Adipose tissue (tissue), 3 donors: ENCODE results near the gene HMG20B. TPM values are rescaled to one million over a fixed set of nuclear protein-coding genes. Genes with fewer than 3 reads are reported as not detected.
"Not testable (repeated sequence)": the region's sequence is repeated elsewhere in the genome, so short reads cannot be mapped to it uniquely, and the experiment has no call there.

Source experiments
- H3K27ac ChIP-seq: one replicate; pipeline ENCODE4 v1.5.1; 2013; ENCODE audit warnings: low read depth, low read length
- whole genome bisulfite sequencing, 3 donors: extraction: QIAGEN DNeasy Blood & Tissue Kit; methylation state at CpG; one replicate each; pipeline ENCODE4 v1.1.7; 2013; 5-methylcytosine and 5-hydroxymethylcytosine counted together
- polyA plus RNA-seq, 3 donors: library from polyadenylated mRNA; stranded (reverse); fragments of 200-250 nt; gene quantifications; one replicate each; pipeline ENCODE4 v1.2.3, GENCODE V29; 2013
- donor health status: healthy with polysubstance abuse.
- donor health status: Bipolar disorder and iron deficiency.
- donor health status: healthy.

HMG20B gene
- 10 to 100 TPM; 38.6 to 73.8 (median 65.1) TPM for polyA plus RNA-seq

DNA sequence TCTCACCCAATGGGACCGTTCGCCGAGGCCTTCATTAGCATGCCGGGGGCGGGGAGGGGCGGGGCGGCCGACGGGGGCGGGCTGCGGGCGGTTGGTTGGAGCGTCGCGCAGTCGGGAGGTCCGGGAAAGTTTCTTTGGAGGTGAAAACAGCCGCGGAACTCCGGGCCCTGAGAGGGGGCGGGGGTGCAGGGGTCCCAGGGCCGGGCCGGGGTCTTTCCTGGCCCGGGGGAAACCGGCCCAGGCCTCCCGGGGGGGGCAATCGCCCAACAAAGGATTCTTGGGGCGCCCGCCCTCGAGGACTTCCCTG is at the start of gene HMG20B:
Gene HMG20B, plus strand, starts transcription at position 90 of the 307 bp plus-strand sequence. CDS start 366 bp downstream, outside the sequence.
- no peak within 1 kb of the TSS for H3K27ac ChIP-seq
- WGBS, 3 donors: 0 to 2% (median 0%) methylated on average over 23 to 30 of the region's 30 CpGs

GRCh38 chr19:3523361-3524077 is 49.2 kb upstream of the HMG20B start:
- 88 to 95% (median 92%) methylated on average over 21 of the region's 21 CpGs for WGBS, 3 donors
- no peak overlapping the region for H3K27ac ChIP-seq

- 93 to 94% (median 93%) methylated on average over 33 of the region's 33 CpGs for WGBS, 3 donors
- H3K27ac ChIP-seq: no peak overlapping the region
Observed at GRCh38 chr19:3524078-3524842, 48.5 kb upstream of the HMG20B start.

DNA sequence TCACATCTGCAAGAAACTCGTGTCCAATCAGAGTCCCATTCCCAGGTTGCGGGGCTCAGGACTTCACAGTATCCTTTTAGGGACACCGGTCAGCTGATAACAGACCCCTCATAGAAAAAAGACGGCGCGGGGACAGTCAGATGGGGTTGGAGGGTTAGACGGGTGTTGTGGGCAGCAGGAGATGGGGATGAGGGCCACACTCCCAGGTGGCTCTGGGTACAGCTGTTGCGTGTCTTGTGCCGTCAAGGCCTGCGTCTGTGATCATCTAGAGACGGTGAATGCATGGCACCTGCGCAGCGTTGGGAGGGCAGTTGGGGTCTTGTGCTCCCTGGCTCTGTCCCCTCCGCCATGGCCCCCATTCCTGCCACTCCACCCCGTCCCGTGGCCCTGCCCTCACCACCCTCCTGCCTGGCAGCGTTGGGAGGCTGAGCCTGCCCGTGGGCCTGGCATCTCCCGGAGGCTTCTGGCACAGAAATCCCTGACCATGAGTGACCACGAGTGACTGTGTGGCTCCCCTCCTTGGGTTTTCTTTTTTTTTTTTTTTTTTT is 47.8 kb upstream of the HMG20B start:
- 91 to 96% (median 94%) methylated on average over 20 of the region's 20 CpGs for WGBS, 3 donors
- H3K27ac ChIP-seq: no peak overlapping the region

DNA sequence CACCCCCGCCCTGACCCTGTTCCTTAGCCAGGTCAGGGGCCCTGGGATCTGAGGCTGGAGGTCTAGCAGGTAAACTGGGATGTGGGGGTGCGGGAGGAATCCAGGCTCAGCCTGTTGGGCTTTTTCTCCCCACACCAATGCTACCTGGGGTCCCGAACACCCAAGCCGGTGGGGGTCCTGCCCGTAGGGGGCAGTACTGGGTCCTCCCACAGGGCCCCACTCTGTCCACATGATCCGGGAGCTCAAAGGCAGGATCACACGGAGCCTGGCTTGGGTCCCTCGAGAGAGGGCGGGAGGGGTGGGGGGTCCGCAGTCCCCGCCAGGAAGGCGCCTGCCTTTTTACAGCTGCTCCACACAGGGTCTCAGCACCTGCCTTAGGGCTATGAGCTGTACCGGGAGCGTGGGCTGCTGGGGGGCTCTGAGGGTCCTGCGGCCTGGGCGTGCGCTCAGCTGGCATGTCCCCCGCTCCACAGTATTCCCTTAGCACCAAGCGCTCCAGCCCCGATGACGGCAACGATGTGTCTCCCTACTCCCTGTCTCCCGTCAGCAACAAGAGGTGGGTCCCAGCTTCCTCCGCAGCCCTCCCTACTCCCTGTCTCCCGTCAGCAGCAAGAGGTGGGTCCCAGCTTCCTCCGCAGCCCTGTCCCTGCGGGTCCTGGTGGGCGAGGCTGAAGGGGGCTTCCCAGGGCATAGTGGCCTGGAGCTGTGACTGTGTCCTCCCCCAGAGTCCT is 46.1 kb upstream of the HMG20B start:
- H3K27ac ChIP-seq: no peak overlapping the region
- 89 to 96% (median 95%) methylated on average over 28 of the region's 28 CpGs for WGBS, 3 donors

DNA sequence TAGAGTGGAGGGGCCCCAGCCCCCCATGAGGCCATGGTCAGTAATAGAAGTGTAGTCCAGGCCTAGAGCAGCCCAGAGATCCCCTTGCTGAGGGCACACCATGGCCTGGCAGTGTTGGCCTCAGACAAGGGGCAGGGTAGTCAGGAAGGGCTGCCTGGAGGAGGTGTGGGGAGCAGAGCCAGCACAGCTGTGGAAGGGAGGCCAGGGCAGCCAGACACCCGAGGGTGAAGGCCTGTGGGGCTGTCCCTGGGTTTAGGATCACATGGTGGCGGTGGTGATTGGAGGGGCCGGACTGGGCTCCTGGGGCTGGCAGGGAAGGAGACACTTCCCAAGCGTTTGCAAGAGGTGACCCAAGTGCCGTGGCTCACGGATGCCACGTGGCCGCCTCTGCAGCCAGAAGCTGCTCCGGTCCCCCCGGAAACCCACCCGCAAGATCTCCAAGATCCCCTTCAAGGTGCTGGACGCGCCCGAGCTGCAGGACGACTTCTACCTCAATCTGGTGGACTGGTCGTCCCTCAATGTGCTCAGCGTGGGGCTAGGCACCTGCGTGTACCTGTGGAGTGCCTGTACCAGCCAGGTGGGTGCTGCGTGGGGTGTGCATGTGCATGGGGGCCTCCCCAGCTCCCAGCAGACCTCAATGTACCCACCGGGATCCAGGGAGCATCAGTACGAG is 45.4 kb upstream of the HMG20B start:
- H3K27ac ChIP-seq: no peak overlapping the region
- 96 to 97% (median 97%) methylated on average over 21 of the region's 21 CpGs for WGBS, 3 donors

- 97 to 98% (median 97%) methylated on average over 14 of the region's 14 CpGs for WGBS, 3 donors
- no peak overlapping the region for H3K27ac ChIP-seq
Observed at GRCh38 chr19:3528080-3528479, 44.7 kb upstream of the HMG20B start.

DNA sequence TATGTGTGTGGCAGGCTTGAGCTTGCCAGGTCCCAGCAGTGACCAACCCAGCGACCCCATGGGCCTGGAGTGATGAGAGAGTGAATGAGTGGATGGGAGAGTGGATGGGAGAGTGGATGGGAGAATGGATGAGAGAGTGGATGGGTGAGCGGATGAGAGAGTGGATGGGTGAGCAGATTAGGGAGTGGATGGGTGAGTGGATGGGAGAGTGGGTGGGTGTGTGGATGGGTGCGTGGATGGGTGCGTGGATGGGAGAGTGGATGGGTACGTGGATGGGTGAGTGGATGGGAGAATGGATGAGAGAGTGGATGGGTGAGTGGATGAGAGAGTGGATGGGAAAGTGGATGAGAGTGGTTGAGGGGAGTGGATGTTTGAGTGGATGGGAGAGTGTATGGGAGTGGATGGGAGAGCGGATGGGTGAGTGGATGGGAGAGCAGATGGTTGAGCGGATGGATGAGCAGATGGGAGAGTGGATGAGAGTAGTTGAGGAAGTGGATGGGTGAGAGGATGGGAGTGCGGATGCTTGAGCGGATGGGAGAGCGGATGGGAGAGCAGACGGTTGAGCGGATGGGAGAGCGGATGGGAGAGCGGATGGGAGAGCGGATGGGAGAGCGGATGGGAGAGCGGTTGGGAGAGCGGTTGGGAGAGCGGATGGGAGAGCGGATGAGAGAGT is 44.1 kb upstream of the HMG20B start:
- WGBS, 3 donors: 93 to 99% (median 97%) methylated on average over 20 of the region's 20 CpGs

GRCh38 chr19:3529299-3529698 is 43.4 kb upstream of the HMG20B start:
- H3K27ac ChIP-seq: not testable (repeated sequence)
- 97 to 100% (median 99%) methylated on average over 7 of the region's 7 CpGs for whole genome bisulfite sequencing, 3 donors

More for the DNA sequence above, 44.1 kb upstream of the HMG20B start:
- H3K27ac ChIP-seq: no peak overlapping the region

GRCh38 chr19:3530389-3530788 is 42.4 kb upstream of the HMG20B start:
- H3K27ac ChIP-seq: no peak overlapping the region

DNA sequence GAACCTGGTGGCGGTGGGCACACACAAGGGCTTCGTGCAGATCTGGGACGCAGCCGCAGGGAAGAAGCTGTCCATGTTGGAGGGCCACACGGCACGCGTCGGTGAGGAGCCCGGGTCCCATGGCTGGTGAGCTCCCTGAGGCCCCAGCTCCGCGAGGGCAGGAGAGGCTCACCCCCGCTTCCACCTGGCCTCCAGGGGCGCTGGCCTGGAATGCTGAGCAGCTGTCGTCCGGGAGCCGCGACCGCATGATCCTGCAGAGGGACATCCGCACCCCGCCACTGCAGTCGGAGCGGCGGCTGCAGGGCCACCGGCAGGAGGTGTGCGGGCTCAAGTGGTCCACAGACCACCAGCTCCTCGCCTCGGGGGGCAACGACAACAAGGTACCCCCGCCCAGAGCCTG is 41.0 kb upstream of the HMG20B start:
- 92 to 95% (median 94%) methylated on average over 29 of the region's 29 CpGs for WGBS, 3 donors

More at GRCh38 chr19:3530389-3530788, 42.4 kb upstream of the HMG20B start:
- 97 to 99% (median 98%) methylated on average over 10 to 12 of the region's 12 CpGs for WGBS, 3 donors

GRCh38 chr19:3532154-3532786 is 40.5 kb upstream of the HMG20B start:
- 94 to 97% (median 96%) methylated on average over 30 to 33 of the region's 33 CpGs for WGBS, 3 donors

More for the DNA sequence above, 41.0 kb upstream of the HMG20B start:
- H3K27ac ChIP-seq: no peak overlapping the region

GRCh38 chr19:3533033-3533432 is 39.7 kb upstream of the HMG20B start:
- H3K27ac ChIP-seq: no peak overlapping the region
- WGBS, 3 donors: 87 to 92% (median 88%) methylated on average over 16 to 17 of the region's 17 CpGs

More at GRCh38 chr19:3532154-3532786, 40.5 kb upstream of the HMG20B start:
- H3K27ac ChIP-seq: no peak overlapping the region

GRCh38 chr19:3533563-3534216 is 39.1 kb upstream of the HMG20B start:
- WGBS, 3 donors: 73 to 89% (median 87%) methylated on average over 12 of the region's 12 CpGs
- no peak overlapping the region for H3K27ac ChIP-seq

DNA sequence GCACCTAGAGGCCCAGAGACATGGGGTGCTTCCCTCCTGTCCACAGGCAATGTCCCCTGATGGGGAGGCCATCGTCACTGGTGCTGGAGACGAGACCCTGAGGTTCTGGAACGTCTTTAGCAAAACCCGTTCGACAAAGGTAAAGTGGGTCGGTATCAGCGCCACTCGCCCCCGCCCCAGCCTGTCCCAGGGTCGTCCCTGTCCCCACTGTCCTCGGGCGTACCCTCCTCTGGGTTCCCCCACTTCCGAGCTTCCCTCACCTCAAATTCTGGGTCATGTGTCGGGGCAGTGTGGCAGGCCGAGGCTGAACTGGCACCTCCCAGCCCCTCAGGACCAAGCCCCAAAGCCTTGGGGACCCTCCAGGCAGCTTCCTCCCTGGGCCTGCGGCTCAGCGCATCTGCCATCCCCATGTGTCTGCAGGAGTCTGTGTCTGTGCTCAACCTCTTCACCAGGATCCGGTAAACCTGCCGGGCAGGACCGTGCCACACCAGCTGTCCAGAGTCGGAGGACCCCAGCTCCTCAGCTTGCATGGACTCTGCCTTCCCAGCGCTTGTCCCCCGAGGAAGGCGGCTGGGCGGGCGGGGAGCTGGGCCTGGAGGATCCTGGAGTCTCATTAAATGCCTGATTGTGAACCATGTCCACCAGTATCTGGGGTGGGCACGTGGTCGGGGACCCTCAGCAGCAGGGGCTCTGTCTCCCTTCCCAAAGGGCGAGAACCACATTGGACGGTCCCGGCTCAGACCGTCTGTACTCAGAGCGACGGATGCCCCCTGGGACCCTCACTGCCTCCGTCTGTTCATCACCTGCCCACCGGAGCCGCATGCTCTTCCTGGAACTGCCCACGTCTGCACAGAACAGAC is 38.1 kb upstream of the HMG20B start:
- WGBS, 3 donors: 92 to 95% (median 92%) methylated on average over 38 of the region's 38 CpGs
- H3K27ac ChIP-seq: no peak overlapping the region

GRCh38 chr19:3535235-3535535 is 37.6 kb upstream of the HMG20B start:
- H3K27ac ChIP-seq: no peak overlapping the region
- WGBS, 3 donors: 95 to 96% (median 95%) methylated on average over 9 of the region's 9 CpGs
